ENCODE measurements around the gene UBE2Q1.
"Not testable (repeated sequence)": the region's sequence is repeated elsewhere in the genome, so short reads cannot be mapped to it uniquely, and the experiment has no call there.

The UBE2Q1 gene

DNA sequence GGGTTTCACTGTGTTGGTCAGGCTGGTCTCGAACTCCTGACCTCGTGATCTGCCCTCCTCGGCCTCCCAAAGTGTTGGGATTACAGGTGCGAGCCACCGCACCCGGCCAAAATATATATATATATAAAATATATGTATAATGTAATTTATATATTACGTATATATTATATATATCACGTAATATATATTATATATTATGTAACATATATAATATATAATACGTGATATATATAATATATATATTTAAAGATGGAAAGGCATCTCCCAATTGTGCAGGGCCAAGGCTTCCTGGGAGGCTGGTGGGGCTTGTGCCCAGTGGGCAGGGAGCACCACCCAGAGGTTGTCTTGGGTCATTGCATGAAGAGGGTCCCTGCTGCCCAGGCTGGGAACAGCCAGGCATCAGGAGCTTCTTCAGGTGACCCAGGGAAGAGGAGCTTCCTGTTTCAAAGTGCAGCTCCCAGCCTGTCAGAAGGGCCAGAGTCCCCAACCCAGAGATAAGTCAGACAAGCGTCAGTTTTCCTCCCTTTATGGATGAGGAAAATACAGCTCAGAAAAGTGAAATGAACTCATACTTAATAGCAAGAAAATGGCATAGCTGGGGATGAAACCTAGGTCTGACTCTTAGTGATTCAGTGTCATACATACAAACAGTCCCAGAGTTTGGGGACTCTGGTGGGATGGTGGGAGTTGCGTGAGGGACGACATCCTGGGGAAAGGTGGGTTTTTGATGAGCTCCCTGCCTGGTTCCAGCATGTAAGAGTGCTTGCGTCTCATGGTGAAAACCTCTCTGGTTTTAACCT lies 12.0 kb downstream of the UBE2Q1 start:
- H3K4me3 ChIP-seq (ENCODE audit: low read depth, low read length) = no peak overlapping the region
- peak; percentile 74 for DNase-seq (ENCODE audit: low read depth)
- TF ChIP-seq, protein P1, sequence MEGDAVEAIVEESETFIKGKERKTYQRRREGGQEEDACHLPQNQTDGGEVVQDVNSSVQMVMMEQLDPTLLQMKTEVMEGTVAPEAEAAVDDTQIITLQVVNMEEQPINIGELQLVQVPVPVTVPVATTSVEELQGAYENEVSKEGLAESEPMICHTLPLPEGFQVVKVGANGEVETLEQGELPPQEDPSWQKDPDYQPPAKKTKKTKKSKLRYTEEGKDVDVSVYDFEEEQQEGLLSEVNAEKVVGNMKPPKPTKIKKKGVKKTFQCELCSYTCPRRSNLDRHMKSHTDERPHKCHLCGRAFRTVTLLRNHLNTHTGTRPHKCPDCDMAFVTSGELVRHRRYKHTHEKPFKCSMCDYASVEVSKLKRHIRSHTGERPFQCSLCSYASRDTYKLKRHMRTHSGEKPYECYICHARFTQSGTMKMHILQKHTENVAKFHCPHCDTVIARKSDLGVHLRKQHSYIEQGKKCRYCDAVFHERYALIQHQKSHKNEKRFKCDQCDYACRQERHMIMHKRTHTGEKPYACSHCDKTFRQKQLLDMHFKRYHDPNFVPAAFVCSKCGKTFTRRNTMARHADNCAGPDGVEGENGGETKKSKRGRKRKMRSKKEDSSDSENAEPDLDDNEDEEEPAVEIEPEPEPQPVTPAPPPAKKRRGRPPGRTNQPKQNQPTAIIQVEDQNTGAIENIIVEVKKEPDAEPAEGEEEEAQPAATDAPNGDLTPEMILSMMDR (conservative IDR thresholded peaks at IDR 0.05; ENCODE audit: low read depth, low read length) = peak; percentile 86

DNA sequence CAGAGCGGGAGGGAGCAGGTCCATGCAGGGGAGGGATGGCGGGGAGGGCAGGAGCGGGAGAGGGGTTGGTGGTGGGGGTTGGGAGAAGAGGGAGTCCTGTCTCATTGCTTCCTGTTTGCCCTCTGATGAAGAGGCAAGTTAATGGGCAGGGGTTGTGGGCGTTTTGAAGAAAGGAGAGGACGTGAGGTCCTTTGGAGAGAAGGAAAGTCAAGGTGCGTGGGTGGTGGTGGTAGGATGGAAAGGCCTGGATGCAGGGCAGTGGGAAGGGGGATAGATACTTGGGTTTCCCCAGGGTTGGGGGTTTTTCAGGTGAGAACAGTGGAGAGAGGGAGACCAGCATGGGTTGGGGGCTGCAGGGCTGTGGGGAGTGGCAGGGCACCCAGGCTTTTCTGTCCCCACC lies 17.2 kb downstream of the UBE2Q1 start:
- no peak overlapping the region for H3K4me3 ChIP-seq (ENCODE audit: low read depth, low read length)
- DNase-seq (ENCODE audit: low read depth) = no peak
- TF ChIP-seq, protein P1 (conservative IDR thresholded peaks at IDR 0.05; ENCODE audit: low read depth, low read length) = no peak

DNA sequence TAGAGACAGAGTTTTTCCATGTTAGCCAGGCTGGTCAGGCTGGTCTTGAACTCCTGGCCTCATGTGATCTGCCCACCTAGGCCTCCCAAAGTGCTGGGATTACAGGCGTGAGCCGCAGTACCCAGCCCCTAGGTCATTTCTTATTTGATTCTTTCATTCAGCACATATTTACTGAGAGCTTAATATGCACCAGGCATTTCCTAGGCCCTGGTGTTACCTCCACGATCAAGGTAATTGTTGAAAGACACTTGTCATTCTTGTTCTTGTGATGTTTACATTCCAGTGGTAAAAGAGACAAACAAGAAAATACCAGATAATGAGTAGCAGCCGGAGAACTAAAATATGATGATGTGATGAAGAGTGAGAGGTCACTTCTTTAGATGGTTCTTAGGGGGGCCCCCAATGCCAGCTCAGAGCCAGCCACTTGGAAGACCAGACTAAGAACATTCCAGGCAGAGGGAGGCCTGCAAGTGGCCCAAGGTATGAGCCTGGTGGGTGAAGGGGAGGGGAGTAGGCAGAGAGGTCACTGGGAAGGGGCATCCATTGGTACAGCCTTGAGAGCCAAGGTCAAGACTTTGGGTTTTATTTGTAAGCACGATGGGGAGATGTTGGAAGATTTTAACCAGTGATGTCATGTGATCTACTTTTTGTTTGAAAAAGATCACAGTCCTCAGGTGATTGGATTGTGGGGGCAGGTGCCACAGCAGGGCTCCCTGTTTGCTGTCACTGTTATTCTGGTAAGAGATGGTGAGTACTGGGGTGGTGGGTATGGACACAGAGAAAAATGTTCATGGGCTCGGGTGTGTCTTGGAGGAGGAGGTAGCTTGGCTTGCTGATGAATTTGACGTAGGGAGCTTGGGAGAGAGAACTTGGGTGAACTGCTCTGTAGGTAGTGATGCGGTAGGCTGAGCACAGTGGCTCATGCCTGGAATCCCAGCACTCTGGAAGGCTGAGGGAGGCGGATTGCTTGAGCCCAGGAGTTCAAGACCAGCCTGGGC lies 18.7 kb downstream of the UBE2Q1 start:
- no peak for DNase-seq (ENCODE audit: low read depth)
- TF ChIP-seq, protein P1 (conservative IDR thresholded peaks at IDR 0.05; ENCODE audit: low read depth, low read length) = no peak
- H3K4me3 ChIP-seq (ENCODE audit: low read depth, low read length) = no peak overlapping the region

DNA sequence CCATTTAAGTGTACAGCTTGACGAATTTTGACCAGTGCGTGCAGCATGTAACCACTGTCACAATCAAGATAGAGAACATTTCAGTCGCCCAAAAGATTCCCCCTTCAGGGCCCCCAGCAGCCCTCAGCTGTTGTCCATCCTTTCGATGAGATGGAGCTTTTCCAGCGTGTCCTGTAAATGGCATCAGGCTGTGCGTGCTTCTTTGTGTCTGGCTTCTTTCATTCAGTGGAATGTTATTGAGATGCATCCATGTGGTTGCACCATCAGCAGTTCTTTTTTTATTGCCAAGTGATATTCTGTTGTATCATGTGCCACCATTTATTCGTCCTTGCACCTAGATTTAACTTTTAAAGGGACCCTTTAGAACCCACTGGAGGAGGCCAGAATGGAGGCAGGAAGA lies 21.9 kb downstream of the UBE2Q1 start:
- DNase-seq (ENCODE audit: low read depth) = no peak
- no peak overlapping the region for H3K4me3 ChIP-seq (ENCODE audit: low read depth, low read length)
- TF ChIP-seq, protein P1 (conservative IDR thresholded peaks at IDR 0.05; ENCODE audit: low read depth, low read length) = no peak

DNA sequence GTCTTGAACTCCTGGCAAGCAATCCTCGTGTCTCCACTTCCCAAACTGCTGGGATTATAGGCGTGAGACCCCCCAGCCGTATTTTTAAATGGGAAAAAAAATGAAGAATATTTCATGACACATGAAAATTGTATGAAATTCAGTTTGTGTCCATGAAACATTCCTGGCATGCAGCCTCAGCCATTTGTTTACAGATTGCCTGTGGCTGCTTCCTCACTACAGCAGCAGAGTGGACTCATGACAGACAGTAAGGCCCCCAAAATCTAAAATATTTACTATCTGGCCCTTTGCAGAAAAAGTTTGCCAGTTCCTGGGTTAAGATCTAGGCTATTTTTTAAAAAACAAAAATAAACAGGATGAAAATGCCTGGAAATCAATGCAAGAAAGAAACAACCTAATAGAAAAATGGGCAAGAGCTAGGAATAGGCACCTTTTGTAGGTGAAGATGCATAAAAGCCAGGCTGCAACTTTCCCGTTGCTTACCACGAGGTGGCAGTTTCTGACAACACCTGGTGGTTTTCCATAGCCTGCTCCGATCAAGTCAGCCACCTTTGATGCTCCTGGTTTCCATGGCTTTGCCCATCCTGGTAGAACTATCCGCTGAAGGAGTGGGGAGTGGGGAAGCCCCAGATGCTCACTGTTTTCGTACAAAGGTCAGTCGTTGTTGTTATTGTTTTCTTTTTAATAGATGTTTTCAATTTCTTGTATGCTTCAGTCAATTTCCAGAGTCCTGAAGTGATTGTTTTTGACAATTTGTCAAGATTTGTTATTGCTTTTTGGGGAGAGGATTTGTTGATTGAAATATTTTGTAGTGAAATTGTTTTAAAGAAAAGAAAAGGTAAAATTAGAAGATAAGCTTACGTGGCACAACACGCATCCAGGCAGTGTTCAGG lies 24.3 kb downstream of the UBE2Q1 start:
- peak; percentile 54 for DNase-seq (ENCODE audit: low read depth)
- TF ChIP-seq, protein P1 (conservative IDR thresholded peaks at IDR 0.05; ENCODE audit: low read depth, low read length) = peak; percentile 63

DNA sequence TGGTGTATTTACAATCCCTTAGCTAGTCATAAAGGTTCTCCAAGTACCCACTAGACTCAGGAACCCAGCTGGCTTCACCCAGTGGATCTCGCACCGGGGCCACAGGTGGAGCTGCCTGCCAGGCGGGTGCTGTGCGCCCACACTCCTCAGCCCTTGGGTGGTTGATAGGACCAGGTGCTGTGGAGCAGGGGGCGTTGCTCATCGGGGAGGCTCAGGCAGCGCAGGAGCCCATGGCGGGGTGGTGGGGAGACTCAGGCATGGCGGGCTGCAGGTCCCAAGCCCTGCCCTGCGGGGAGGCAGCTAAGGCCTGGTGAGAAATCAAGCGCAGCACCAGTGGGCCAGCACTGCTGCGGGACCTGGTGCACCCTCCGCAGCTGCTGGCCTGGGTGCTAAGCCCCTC lies 26.5 kb downstream of the UBE2Q1 start:
- not testable (repeated sequence) for DNase-seq (ENCODE audit: low read depth); H3K4me3 ChIP-seq (ENCODE audit: low read depth, low read length)

More for the DNA sequence above, 24.3 kb downstream of the UBE2Q1 start:
- no peak overlapping the region for H3K4me3 ChIP-seq (ENCODE audit: low read depth, low read length)

Data from choroid plexus epithelial cell (primary cell).